GM18861 (cell line): Measurements from ENCODE around the gene PLXNB1.
"Not testable (repeated sequence)": the region's sequence is repeated elsewhere in the genome, so short reads cannot be mapped to it uniquely, and the experiment has no call there.

ENCODE experiments used
- ATAC-seq: cut with Tn5 transposase; IDR thresholded peaks from one replicate; pipeline ENCODE4 v1.9.1; 2021; ENCODE audit not compliant: unreplicated experiment

PLXNB1 gene

GRCh38 chr3:48465531-48466378 lies 35.9 kb upstream of the PLXNB1 start:
- ATAC-seq: peak; percentile 68

- ATAC-seq: no peak
These were observed 35.3 kb upstream of the PLXNB1 start for GRCh38 chr3:48465237-48465530.

- no peak for ATAC-seq
These were observed 34.9 kb upstream of the PLXNB1 start for GRCh38 chr3:48464713-48465221.

GRCh38 chr3:48463703-48464102 lies 33.8 kb upstream of the PLXNB1 start:
- no peak for ATAC-seq

GRCh38 chr3:48461767-48462166 lies 31.9 kb upstream of the PLXNB1 start:
- ATAC-seq: not testable (repeated sequence)

GRCh38 chr3:48460517-48460902 lies 30.6 kb upstream of the PLXNB1 start:
- no peak for ATAC-seq

- no peak for ATAC-seq
These were observed 30.1 kb upstream of the PLXNB1 start for GRCh38 chr3:48459773-48460516.

GRCh38 chr3:48459331-48459730 lies 29.4 kb upstream of the PLXNB1 start:
- no peak for ATAC-seq

GRCh38 chr3:48456456-48456855 lies 26.6 kb upstream of the PLXNB1 start:
- ATAC-seq: no peak

GRCh38 chr3:48451270-48451669 lies 21.4 kb upstream of the PLXNB1 start:
- ATAC-seq: no peak

- ATAC-seq: peak; percentile 78
These were observed 16.7 kb upstream of the PLXNB1 start, which contains the start of gene ATRIP for GRCh38 chr3:48446425-48447193. TSS of gene ATRIP (plus strand) at chr3:48446737. CDS start at chr3:48446846, 109 bp downstream.

GRCh38 chr3:48446043-48446424 lies 16.1 kb upstream of the PLXNB1 start:
- ATAC-seq: no peak

- ATAC-seq: no peak
These were observed 15.5 kb upstream of the PLXNB1 start for GRCh38 chr3:48445277-48445882.

- ATAC-seq: no peak
These were observed 12.1 kb upstream of the PLXNB1 start for GRCh38 chr3:48441940-48442339.

- no peak for ATAC-seq
These were observed 10.7 kb upstream of the PLXNB1 start for GRCh38 chr3:48440590-48440958.

GRCh38 chr3:48439820-48440589 lies 10.1 kb upstream of the PLXNB1 start, which contains the start of the genes CCDC51 and TMA7:
TSS of gene CCDC51 (minus strand) at chr3:48440119. CDS start at chr3:48435128, 4,991 bp downstream.
TSS of gene TMA7 (plus strand) at chr3:48440257. CDS start at chr3:48440297, 40 bp downstream.
- peak; percentile 85 for ATAC-seq

GRCh38 chr3:48437812-48438211 lies 7.9 kb upstream of the PLXNB1 start:
- no peak for ATAC-seq

GRCh38 chr3:48436855-48437254 lies 7.0 kb upstream of the PLXNB1 start:
- no peak for ATAC-seq

- ATAC-seq: no peak
These were observed 6.5 kb upstream of the PLXNB1 start for GRCh38 chr3:48436477-48436787.

- no peak for ATAC-seq
These were observed 6.0 kb upstream of the PLXNB1 start for GRCh38 chr3:48435774-48436476.
